Stimulated activated CD8-positive, alpha-beta memory T cell treated with anti-CD3 and anti-CD28 coated beads, Interleukin-12 subunit alpha, Interleukin-12 subunit beta, amount 100 ng/mL, for 24 hours (primary cell): Measurements from ENCODE around the gene DDR2.
"Not testable (repeated sequence)": the region's sequence is repeated elsewhere in the genome, so short reads cannot be mapped to it uniquely, and the experiment has no call there.

Experiments used
- DNase-seq: peaks from one replicate; pipeline ENCODE4 v3.0.0-alpha.2; 2020; ENCODE audit errors: extremely low read depth

The DDR2 gene

GRCh38 chr1:162772571-162773154, 140.4 kb downstream of the DDR2 start:
- no peak for DNase-seq

GRCh38 chr1:162774007-162774406, 141.7 kb downstream of the DDR2 start:
- DNase-seq: no peak

- no peak for DNase-seq
Observed at GRCh38 chr1:162779043-162779442, 146.8 kb downstream of the DDR2 start.

- no peak for DNase-seq
Observed at GRCh38 chr1:162782671-162783070, 150.4 kb downstream of the DDR2 start.

GRCh38 chr1:162784926-162785325, 152.7 kb downstream of the DDR2 start:
- DNase-seq: not testable (repeated sequence)

GRCh38 chr1:162788783-162789182, 156.5 kb downstream of the DDR2 start:
- DNase-seq: not testable (repeated sequence)

GRCh38 chr1:162790303-162790984, 158.2 kb downstream of the DDR2 start, which contains the start of gene HSD17B7:
HSD17B7 (plus strand) TSS chr1:162790702; CDS start chr1:162790801, 99 bp downstream.
- DNase-seq: peak; percentile 14

GRCh38 chr1:162790985-162791357, 158.7 kb downstream of the DDR2 start:
- not testable (repeated sequence) for DNase-seq

GRCh38 chr1:162794284-162794683, 162.0 kb downstream of the DDR2 start:
- not testable (repeated sequence) for DNase-seq

GRCh38 chr1:162796617-162797279, 164.5 kb downstream of the DDR2 start:
- not testable (repeated sequence) for DNase-seq

- not testable (repeated sequence) for DNase-seq
Observed at GRCh38 chr1:162799995-162800830, 167.9 kb downstream of the DDR2 start.

GRCh38 chr1:162807503-162807902, 175.2 kb downstream of the DDR2 start:
- not testable (repeated sequence) for DNase-seq

GRCh38 chr1:162812357-162812756, 180.1 kb downstream of the DDR2 start:
- DNase-seq: not testable (repeated sequence)

GRCh38 chr1:162818136-162818535, 185.9 kb downstream of the DDR2 start:
- not testable (repeated sequence) for DNase-seq

GRCh38 chr1:162818666-162819065, 186.4 kb downstream of the DDR2 start:
- DNase-seq: not testable (repeated sequence)

GRCh38 chr1:162822391-162823200, 190.3 kb downstream of the DDR2 start:
- DNase-seq: no peak

- DNase-seq: no peak
Observed at GRCh38 chr1:162823231-162823630, 191.0 kb downstream of the DDR2 start.

GRCh38 chr1:162823771-162824525, 191.7 kb downstream of the DDR2 start:
- DNase-seq: no peak

- DNase-seq: no peak
Observed at GRCh38 chr1:162829268-162829667, 197.0 kb downstream of the DDR2 start.

- DNase-seq: no peak
Observed at GRCh38 chr1:162832470-162832869, 200.2 kb downstream of the DDR2 start.
